Liver (tissue), 9 donors: ENCODE results near the gene EPB41L1. TPM values are rescaled to one million over a fixed set of nuclear protein-coding genes. Genes with fewer than 3 reads are reported as not detected.

Experiments used
- DNase-seq: peaks from one replicate; pipeline ENCODE4 v3.0.0-alpha.2; 2017; ENCODE audit warnings: low spot score
- H3K27ac ChIP-seq, 2 donors: one replicate each; pipeline ENCODE4 v1.7.0; 2013; ENCODE audit warnings: inconsistent platforms in 2 of 2, low read length in 2 of 2, control low read depth in 1 of 2, low read depth in 1 of 2, mild to moderate bottlenecking in 1 of 2
- H3K27me3 ChIP-seq, 4 donors: one replicate each; pipeline versions ENCODE4 v1.6.1 to v1.7.0; 2013; ENCODE audit warnings: low read length in 3 of 4, inconsistent platforms in 1 of 4, mild to moderate bottlenecking in 1 of 4, moderate library complexity in 1 of 4; ENCODE audit not compliant: control insufficient read depth in 4 of 4, insufficient read depth in 4 of 4
- H3K36me3 ChIP-seq, 4 donors: one replicate each; pipeline versions ENCODE4 v1.6.1 to v1.7.0; 2013; ENCODE audit warnings: low read length in 3 of 4, mild to moderate bottlenecking in 3 of 4, low read depth in 1 of 4, moderate library complexity in 1 of 4; ENCODE audit not compliant: control insufficient read depth in 4 of 4, insufficient read depth in 3 of 4
- H3K4me1 ChIP-seq, 4 donors: one replicate each; pipeline versions ENCODE4 v1.6.1 to v1.7.0; 2013; ENCODE audit warnings: low read length in 3 of 4, mild to moderate bottlenecking in 3 of 4, moderate library complexity in 1 of 4; ENCODE audit not compliant: control insufficient read depth in 4 of 4, insufficient read depth in 4 of 4
- H3K4me3 ChIP-seq, 3 donors: one replicate each; pipeline versions ENCODE4 v1.6.1 to v1.7.0; 2013; ENCODE audit warnings: low read length in 3 of 3, control low read depth in 1 of 3, low read depth in 1 of 3, mild to moderate bottlenecking in 1 of 3
- H3K9ac ChIP-seq, 2 donors: one replicate each; pipeline ENCODE4 v1.7.0; 2013; ENCODE audit warnings: low read length in 2 of 2, mild to moderate bottlenecking in 2 of 2, moderate library complexity in 2 of 2, control low read depth in 1 of 2, low read depth in 1 of 2
- H3K9me3 ChIP-seq, 4 donors: one replicate each; pipeline versions ENCODE4 v1.6.1 to v1.7.0; 2013; ENCODE audit warnings: low read length in 3 of 4; ENCODE audit not compliant: control insufficient read depth in 4 of 4
- EGR1 ChIP-seq, 2 donors: IDR thresholded peaks; 2 replicates each; pipeline ENCODE4 v1.6.1; 2016 to 2018; ENCODE audit warnings: antibody characterized with exemption in 2 of 2, low read depth in 2 of 2
- FOXA1 ChIP-seq: IDR thresholded peaks from 2 replicates; pipeline ENCODE4 v1.6.1; 2016; ENCODE audit warnings: antibody characterized with exemption
- FOXA2 ChIP-seq: IDR thresholded peaks from 2 replicates; pipeline ENCODE4 v1.6.1; 2016; ENCODE audit warnings: antibody characterized with exemption
- GABPA ChIP-seq, 2 donors: IDR thresholded peaks in 1 of 2; conservative IDR thresholded peaks in 1 of 2; 2 replicates each; pipeline ENCODE4 v1.6.1; 2016; ENCODE audit warnings: antibody characterized with exemption in 2 of 2, mild to moderate bottlenecking in 1 of 2, moderate library complexity in 1 of 2
- HNF4A ChIP-seq, 2 donors: conservative IDR thresholded peaks; 2 replicates each; pipeline ENCODE4 v1.6.1; 2016; ENCODE audit warnings: antibody characterized with exemption in 2 of 2, mild to moderate bottlenecking in 2 of 2
- HNF4G ChIP-seq: IDR thresholded peaks from 2 replicates; pipeline ENCODE4 v1.6.1; 2016; ENCODE audit warnings: antibody characterized with exemption
- JUND ChIP-seq, 2 donors: IDR thresholded peaks; 2 replicates each; pipeline ENCODE4 v1.6.1; 2016; ENCODE audit warnings: antibody characterized with exemption in 2 of 2
- NR2F2 ChIP-seq: IDR thresholded peaks from 2 replicates; pipeline ENCODE4 v1.6.1; 2016; ENCODE audit warnings: antibody characterized with exemption
- RAD21 ChIP-seq, 2 donors: IDR thresholded peaks; 2 replicates each; pipeline ENCODE4 v1.6.1; 2016; ENCODE audit warnings: antibody characterized with exemption in 2 of 2, mild to moderate bottlenecking in 2 of 2
- RXRA ChIP-seq, 2 donors: IDR thresholded peaks; 2 replicates each; pipeline ENCODE4 v1.6.1; 2017 to 2018; ENCODE audit warnings: antibody characterized with exemption in 2 of 2, mild to moderate bottlenecking in 1 of 2
- SP1 ChIP-seq: IDR thresholded peaks from 2 replicates; pipeline ENCODE4 v1.6.1; 2018; ENCODE audit warnings: antibody characterized with exemption, mild to moderate bottlenecking
- TAF1 ChIP-seq: conservative IDR thresholded peaks from 2 replicates; pipeline ENCODE4 v1.6.1; 2016; ENCODE audit warnings: antibody characterized with exemption, mild to moderate bottlenecking
- YY1 ChIP-seq: IDR thresholded peaks from 2 replicates; pipeline ENCODE4 v1.6.1; 2016; ENCODE audit warnings: antibody characterized with exemption, mild to moderate bottlenecking
- WGBS: extraction: QIAGEN DNeasy Blood & Tissue Kit; methylation state at CpG from one replicate; pipeline ENCODE4 v1.1.7; 2013; 5-methylcytosine and 5-hydroxymethylcytosine counted together
- polyA plus RNA-seq, 2 donors: library from polyadenylated mRNA; stranded (reverse) in 1 of 2; unstranded in 1 of 2; fragments of 200-250 nt in 1 of 2; fragments of >200 nt in 1 of 2; fragmentation: Nextera tagmentation in 1 of 2; extraction: Ambion mirVana in 1 of 2; gene quantifications; one replicate each; pipeline versions ENCODE4 v1.2.1 to v1.2.3, GENCODE V29; 2013 to 2015
- total RNA-seq, 2 donors: library from RNA; depleted of rRNA; stranded (reverse); fragments of >200 nt; gene quantifications; one replicate each; pipeline ENCODE4 v1.2.3, GENCODE V29; 2014
- TF ChIP-seq, protein P1 (sequence below): IDR thresholded peaks from 2 replicates; pipeline ENCODE4 v1.6.1; 2016; ENCODE audit warnings: antibody characterized with exemption
- TF ChIP-seq, protein P2 (sequence below): IDR thresholded peaks from 2 replicates; pipeline ENCODE4 v1.6.1; 2016; ENCODE audit warnings: antibody characterized with exemption
- TF ChIP-seq, protein P3 (sequence below): fragments of 150-350 bp; IDR thresholded peaks from 2 replicates; pipeline ENCODE4 v1.5.1; 2017; ENCODE audit warnings: improper control_type of control experiment, low read depth, low read length; ENCODE audit not compliant: missing input control
- TF ChIP-seq, protein P4 (sequence below): IDR thresholded peaks from 2 replicates; pipeline ENCODE4 v1.6.1; 2016; ENCODE audit warnings: antibody characterized with exemption
- TF ChIP-seq, protein P5 (sequence below): IDR thresholded peaks from 2 replicates; pipeline ENCODE4 v1.6.1; 2016; ENCODE audit warnings: antibody characterized with exemption, mild to moderate bottlenecking
- donor health status: healthy.
- donor health status: healthy.
- donor health status: healthy.
- donor health status: healthy.
- donor health status: healthy.

The EPB41L1 gene
- total and polyA plus RNA-seq, 4 donors, result 2.4 to 11.9 (median 4.3) TPM

DNA sequence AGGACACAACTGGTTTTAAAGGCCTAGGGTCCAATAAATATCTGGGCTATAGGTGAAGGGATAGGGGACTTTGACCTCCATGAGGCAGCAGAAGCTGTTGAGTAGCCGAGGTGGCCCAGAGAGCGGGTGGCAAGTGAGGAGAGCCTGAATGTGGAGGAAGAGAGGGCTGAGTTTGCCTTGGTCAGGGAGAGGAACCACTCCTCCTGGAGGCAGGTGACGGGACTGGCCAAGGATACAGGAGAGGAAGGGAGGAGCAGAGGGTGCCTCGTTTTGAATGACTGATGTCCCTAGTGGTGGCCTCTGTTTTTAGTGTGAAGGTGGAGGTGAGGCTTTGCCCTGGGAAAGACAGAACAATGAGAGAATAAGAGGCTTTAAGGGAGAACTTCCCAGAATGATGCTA, 62.7 kb downstream of the EPB41L1 start:
- Histone ChIP-seq H3K27ac (no peak overlapping the region), H3K9ac (no peak overlapping the region), H3K4me3 (no peak overlapping the region), H3K9me3 (no peaks in the 10 kb centered on the region), H3K36me3 (no peaks in the 10 kb centered on the region), H3K27me3 (no peaks in the 10 kb centered on the region), H3K4me1 (no peaks in the 10 kb centered on the region)
- WGBS, result 75% methylated on average over 4 of the region's 4 CpGs
- TF ChIP-seq, protein P1, sequence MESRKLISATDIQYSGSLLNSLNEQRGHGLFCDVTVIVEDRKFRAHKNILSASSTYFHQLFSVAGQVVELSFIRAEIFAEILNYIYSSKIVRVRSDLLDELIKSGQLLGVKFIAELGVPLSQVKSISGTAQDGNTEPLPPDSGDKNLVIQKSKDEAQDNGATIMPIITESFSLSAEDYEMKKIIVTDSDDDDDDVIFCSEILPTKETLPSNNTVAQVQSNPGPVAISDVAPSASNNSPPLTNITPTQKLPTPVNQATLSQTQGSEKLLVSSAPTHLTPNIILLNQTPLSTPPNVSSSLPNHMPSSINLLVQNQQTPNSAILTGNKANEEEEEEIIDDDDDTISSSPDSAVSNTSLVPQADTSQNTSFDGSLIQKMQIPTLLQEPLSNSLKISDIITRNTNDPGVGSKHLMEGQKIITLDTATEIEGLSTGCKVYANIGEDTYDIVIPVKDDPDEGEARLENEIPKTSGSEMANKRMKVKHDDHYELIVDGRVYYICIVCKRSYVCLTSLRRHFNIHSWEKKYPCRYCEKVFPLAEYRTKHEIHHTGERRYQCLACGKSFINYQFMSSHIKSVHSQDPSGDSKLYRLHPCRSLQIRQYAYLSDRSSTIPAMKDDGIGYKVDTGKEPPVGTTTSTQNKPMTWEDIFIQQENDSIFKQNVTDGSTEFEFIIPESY, result no peak
- TF ChIP-seq RAD21 (IDR thresholded peaks at IDR 0.05), result no peak
- no peak for TF ChIP-seq FOXA2
- TF ChIP-seq, protein P2, sequence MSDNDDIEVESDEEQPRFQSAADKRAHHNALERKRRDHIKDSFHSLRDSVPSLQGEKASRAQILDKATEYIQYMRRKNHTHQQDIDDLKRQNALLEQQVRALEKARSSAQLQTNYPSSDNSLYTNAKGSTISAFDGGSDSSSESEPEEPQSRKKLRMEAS, result no peak
- no peak for TF ChIP-seq EGR1 (IDR thresholded peaks at IDR 0.05; ENCODE audit: low read depth in 2 of 2)
- TF ChIP-seq NR2F2, result no peak
- no peak for TF ChIP-seq RXRA (IDR thresholded peaks at IDR 0.05)
- TF ChIP-seq, protein P3, sequence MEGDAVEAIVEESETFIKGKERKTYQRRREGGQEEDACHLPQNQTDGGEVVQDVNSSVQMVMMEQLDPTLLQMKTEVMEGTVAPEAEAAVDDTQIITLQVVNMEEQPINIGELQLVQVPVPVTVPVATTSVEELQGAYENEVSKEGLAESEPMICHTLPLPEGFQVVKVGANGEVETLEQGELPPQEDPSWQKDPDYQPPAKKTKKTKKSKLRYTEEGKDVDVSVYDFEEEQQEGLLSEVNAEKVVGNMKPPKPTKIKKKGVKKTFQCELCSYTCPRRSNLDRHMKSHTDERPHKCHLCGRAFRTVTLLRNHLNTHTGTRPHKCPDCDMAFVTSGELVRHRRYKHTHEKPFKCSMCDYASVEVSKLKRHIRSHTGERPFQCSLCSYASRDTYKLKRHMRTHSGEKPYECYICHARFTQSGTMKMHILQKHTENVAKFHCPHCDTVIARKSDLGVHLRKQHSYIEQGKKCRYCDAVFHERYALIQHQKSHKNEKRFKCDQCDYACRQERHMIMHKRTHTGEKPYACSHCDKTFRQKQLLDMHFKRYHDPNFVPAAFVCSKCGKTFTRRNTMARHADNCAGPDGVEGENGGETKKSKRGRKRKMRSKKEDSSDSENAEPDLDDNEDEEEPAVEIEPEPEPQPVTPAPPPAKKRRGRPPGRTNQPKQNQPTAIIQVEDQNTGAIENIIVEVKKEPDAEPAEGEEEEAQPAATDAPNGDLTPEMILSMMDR, result no peak
- no peak for TF ChIP-seq JUND (IDR thresholded peaks at IDR 0.05)
- TF ChIP-seq SP1, result no peak
- no peak for TF ChIP-seq HNF4A (conservative IDR thresholded peaks at IDR 0.05)
- no peak for TF ChIP-seq TAF1
- no peak for TF ChIP-seq YY1
- no peak for DNase-seq

DNA sequence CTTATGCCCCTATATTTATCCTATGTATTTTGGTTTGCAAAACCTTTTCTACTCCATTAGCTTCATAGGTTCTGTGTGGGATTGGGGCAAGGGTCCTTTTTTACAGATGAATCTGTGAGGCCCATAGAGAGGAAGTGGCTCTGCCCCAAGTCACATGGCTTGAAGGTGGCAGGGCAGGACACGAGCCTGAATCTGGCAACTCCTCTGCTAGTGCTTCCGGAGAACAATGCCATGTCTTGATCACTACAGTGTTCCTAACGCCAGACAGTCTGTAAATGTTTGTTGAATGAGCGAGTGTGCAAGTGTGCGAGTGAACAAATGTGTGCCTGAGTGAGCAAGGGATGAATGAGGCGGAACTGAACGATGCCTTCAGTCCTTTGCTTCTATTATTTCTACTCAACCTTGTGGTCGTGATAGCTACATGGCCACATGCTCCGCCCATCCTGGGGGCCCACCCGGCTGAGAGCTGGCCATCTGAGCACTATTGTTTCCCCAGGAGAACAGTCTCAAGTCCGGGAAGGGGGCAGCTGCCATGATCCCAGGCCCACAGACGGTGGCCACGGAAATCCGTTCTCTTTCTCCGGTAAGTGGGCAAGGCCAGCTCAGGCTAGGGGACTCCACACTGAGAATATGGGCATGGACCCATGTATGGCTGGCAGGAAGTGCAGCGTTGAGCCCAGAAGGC, 64.0 kb downstream of the EPB41L1 start:
- Histone ChIP-seq H3K9ac (no peak overlapping the region), H3K36me3 (no peaks in the 10 kb centered on the region), H3K27ac (no peak overlapping the region), H3K4me1 (no peaks in the 10 kb centered on the region), H3K9me3 (no peaks in the 10 kb centered on the region), H3K27me3 (no peaks in the 10 kb centered on the region), H3K4me3 (no peak overlapping the region)
- TF ChIP-seq YY1, result no peak
- TF ChIP-seq EGR1 (IDR thresholded peaks at IDR 0.05; ENCODE audit: low read depth in 2 of 2), result no peak
- TF ChIP-seq, protein P1, result no peak
- TF ChIP-seq HNF4G, result no peak
- TF ChIP-seq HNF4A (conservative IDR thresholded peaks at IDR 0.05), result no peak
- TF ChIP-seq JUND (IDR thresholded peaks at IDR 0.05), result no peak
- TF ChIP-seq, protein P4, sequence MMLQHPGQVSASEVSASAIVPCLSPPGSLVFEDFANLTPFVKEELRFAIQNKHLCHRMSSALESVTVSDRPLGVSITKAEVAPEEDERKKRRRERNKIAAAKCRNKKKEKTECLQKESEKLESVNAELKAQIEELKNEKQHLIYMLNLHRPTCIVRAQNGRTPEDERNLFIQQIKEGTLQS, result no peak
- TF ChIP-seq GABPA (IDR thresholded peaks at IDR 0.05 in 1 of 2, conservative IDR thresholded peaks at IDR 0.05 in 1 of 2), result no peak
- TF ChIP-seq FOXA1, result no peak
- TF ChIP-seq, protein P5, sequence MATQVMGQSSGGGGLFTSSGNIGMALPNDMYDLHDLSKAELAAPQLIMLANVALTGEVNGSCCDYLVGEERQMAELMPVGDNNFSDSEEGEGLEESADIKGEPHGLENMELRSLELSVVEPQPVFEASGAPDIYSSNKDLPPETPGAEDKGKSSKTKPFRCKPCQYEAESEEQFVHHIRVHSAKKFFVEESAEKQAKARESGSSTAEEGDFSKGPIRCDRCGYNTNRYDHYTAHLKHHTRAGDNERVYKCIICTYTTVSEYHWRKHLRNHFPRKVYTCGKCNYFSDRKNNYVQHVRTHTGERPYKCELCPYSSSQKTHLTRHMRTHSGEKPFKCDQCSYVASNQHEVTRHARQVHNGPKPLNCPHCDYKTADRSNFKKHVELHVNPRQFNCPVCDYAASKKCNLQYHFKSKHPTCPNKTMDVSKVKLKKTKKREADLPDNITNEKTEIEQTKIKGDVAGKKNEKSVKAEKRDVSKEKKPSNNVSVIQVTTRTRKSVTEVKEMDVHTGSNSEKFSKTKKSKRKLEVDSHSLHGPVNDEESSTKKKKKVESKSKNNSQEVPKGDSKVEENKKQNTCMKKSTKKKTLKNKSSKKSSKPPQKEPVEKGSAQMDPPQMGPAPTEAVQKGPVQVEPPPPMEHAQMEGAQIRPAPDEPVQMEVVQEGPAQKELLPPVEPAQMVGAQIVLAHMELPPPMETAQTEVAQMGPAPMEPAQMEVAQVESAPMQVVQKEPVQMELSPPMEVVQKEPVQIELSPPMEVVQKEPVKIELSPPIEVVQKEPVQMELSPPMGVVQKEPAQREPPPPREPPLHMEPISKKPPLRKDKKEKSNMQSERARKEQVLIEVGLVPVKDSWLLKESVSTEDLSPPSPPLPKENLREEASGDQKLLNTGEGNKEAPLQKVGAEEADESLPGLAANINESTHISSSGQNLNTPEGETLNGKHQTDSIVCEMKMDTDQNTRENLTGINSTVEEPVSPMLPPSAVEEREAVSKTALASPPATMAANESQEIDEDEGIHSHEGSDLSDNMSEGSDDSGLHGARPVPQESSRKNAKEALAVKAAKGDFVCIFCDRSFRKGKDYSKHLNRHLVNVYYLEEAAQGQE, result no peak
- TF ChIP-seq, protein P2, result no peak
- TF ChIP-seq NR2F2, result no peak
- DNase-seq, result no peak
- WGBS, result 84% methylated on average over 16 of the region's 16 CpGs
